ENCODE measurements around the gene TMEM121.
"Not testable (repeated sequence)": the region's sequence is repeated elsewhere in the genome, so short reads cannot be mapped to it uniquely, and the experiment has no call there.

The TMEM121 gene

GRCh38 chr14:105568859-105569766 lies 42.7 kb downstream of the TMEM121 start:
- no peak for ATAC-seq
- TF ChIP-seq PPARA (CRISPR knock-in tag; IDR thresholded peaks at IDR 0.05; ENCODE audit: borderline replicate concordance) = no peak
- no peak for TF ChIP-seq POU6F1 (CRISPR knock-in tag; IDR thresholded peaks at IDR 0.05; ENCODE audit: borderline replicate concordance, low read depth)
- TF ChIP-seq TSHZ2 (CRISPR knock-in tag; IDR thresholded peaks at IDR 0.05) = no peak
- TF ChIP-seq TOX (CRISPR knock-in tag; IDR thresholded peaks at IDR 0.05; ENCODE audit: borderline replicate concordance) = no peak
- TF ChIP-seq ESRRG (CRISPR knock-in tag; IDR thresholded peaks at IDR 0.05) = no peak
- TF ChIP-seq OSR1 (CRISPR knock-in tag; IDR thresholded peaks at IDR 0.05) = no peak

- TF ChIP-seq TCF4 (CRISPR knock-in tag; IDR thresholded peaks at IDR 0.05; ENCODE audit: borderline replicate concordance) (no peak), ZNF8 (CRISPR knock-in tag; IDR thresholded peaks at IDR 0.05) (no peak), ZFP30 (CRISPR knock-in tag; IDR thresholded peaks at IDR 0.05) (no peak), CSDC2 (CRISPR knock-in tag; IDR thresholded peaks at IDR 0.05) (no peak), RARB (CRISPR knock-in tag; IDR thresholded peaks at IDR 0.05) (no peak), ZNF565 (CRISPR knock-in tag; conservative IDR thresholded peaks at IDR 0.05; ENCODE audit: low read depth) (no peak), POU6F1 (CRISPR knock-in tag; IDR thresholded peaks at IDR 0.05; ENCODE audit: borderline replicate concordance, low read depth) (no peak), GLIS3 (CRISPR knock-in tag; IDR thresholded peaks at IDR 0.05) (no peak)
- ATAC-seq = no peak
These were observed 44.1 kb downstream of the TMEM121 start for GRCh38 chr14:105570482-105570881.

GRCh38 chr14:105571181-105571951 lies 45.0 kb downstream of the TMEM121 start:
- not testable (repeated sequence) for ATAC-seq

- ATAC-seq = not testable (repeated sequence)
These were observed 45.7 kb downstream of the TMEM121 start for GRCh38 chr14:105572063-105572462.

- not testable (repeated sequence) for ATAC-seq
These were observed 47.5 kb downstream of the TMEM121 start for GRCh38 chr14:105573841-105574240.

- not testable (repeated sequence) for ATAC-seq
These were observed 48.0 kb downstream of the TMEM121 start for GRCh38 chr14:105574411-105574810.

- ATAC-seq = not testable (repeated sequence)
These were observed 48.8 kb downstream of the TMEM121 start for GRCh38 chr14:105575016-105575700.
